Smooth muscle cell (in vitro differentiated cells): ENCODE measurements around the gene TESMIN. TPM values are rescaled to one million over a fixed set of nuclear protein-coding genes. Genes with fewer than 3 reads are reported as not detected.
A peak's percentile ranks its signal among the peaks of the same experiment; 100 is the strongest.

Source experiments
- DNase-seq: peaks from one replicate; lab custom pipeline; 2025; ENCODE audit not compliant: unreplicated experiment; lab: John Stamatoyannopoulos, UW
- H2AFZ ChIP-seq: fragments of 200-600 bp; sonication (generic); 2 replicates; pipeline ENCODE4 v1.6.0; 2016; ENCODE audit warnings: antibody characterized with exemption, low read depth, mild to moderate bottlenecking
- H3F3A ChIP-seq: fragments of 200-600 bp; sonication (generic); 2 replicates; pipeline ENCODE4 v1.6.0; 2017; ENCODE audit warnings: antibody characterized with exemption, low read depth
- H3K27ac ChIP-seq: fragments of 200-600 bp; sonication (generic); 2 replicates; pipeline ENCODE4 v1.5.1; 2016; ENCODE audit warnings: low read depth, mild to moderate bottlenecking
- H3K27me3 ChIP-seq: fragments of 200-600 bp; sonication (generic); 2 replicates; pipeline ENCODE4 v1.6.1; 2016; ENCODE audit warnings: low read depth, mild to moderate bottlenecking
- H3K36me3 ChIP-seq: fragments of 200-600 bp; sonication (generic); 2 replicates; pipeline ENCODE4 v1.5.1; 2016; ENCODE audit warnings: low read depth
- H3K4me1 ChIP-seq: fragments of 200-600 bp; sonication (generic); 2 replicates; pipeline ENCODE4 v1.5.1; 2016; ENCODE audit warnings: low read depth
- H3K4me2 ChIP-seq: fragments of 200-600 bp; sonication (generic); 2 replicates; pipeline ENCODE4 v1.6.0; 2016; ENCODE audit warnings: mild to moderate bottlenecking
- H3K4me3 ChIP-seq: fragments of 200-600 bp; sonication (generic); 2 replicates; pipeline ENCODE4 v1.5.1; 2016; ENCODE audit warnings: mild to moderate bottlenecking
- H3K79me2 ChIP-seq: fragments of 200-600 bp; sonication (generic); 2 replicates; pipeline ENCODE4 v1.6.0; 2016; ENCODE audit warnings: low read depth, mild to moderate bottlenecking
- H3K9ac ChIP-seq: fragments of 200-600 bp; sonication (generic); 2 replicates; pipeline ENCODE4 v1.6.0; 2016; ENCODE audit warnings: low read depth
- H3K9me3 ChIP-seq: fragments of 200-600 bp; sonication (generic); replicated peaks from 2 replicates; pipeline ENCODE4 v1.5.1; 2016; ENCODE audit warnings: low read depth
- H4K20me1 ChIP-seq: fragments of 200-600 bp; sonication (generic); 2 replicates; pipeline ENCODE4 v1.6.0; 2016; ENCODE audit warnings: low read depth
- CTCF ChIP-seq: fragments of 200-600 bp; sonication (generic); IDR thresholded peaks from 2 replicates; pipeline ENCODE4 v1.5.1; 2017; ENCODE audit warnings: borderline replicate concordance, mild to moderate bottlenecking, antibody characterized with exemption; ENCODE audit not compliant: insufficient read depth, poor library complexity, severe bottlenecking
- WGBS: methylation state at CpG from one replicate; pipeline ENCODE4 v1.1.7; 2016; ENCODE audit warnings: low lambda C conversion rate; 5-methylcytosine and 5-hydroxymethylcytosine counted together
- polyA plus RNA-seq: library from polyadenylated mRNA; unstranded; fragments of >200 nt; fragmentation: Nextera tagmentation; extraction: Ambion mirVana; gene quantifications from 2 replicates; pipeline ENCODE4 v1.2.1, GENCODE V29; 2016
- total RNA-seq: library from RNA; depleted of rRNA; stranded (reverse); fragments of >200 nt; gene quantifications from 2 replicates; pipeline ENCODE4 v1.2.3, GENCODE V29; 2014

TESMIN gene
- total and polyA plus RNA-seq, 2 experiments from 2014 or later, result 0.45 to 4.8 TPM

- no peaks in the 10 kb centered on the region for H3K36me3 ChIP-seq
- H3K4me2 ChIP-seq, result peak overlapping the region; percentile 85
- no peak overlapping the region for H2AFZ ChIP-seq
- no peaks in the 10 kb centered on the region for H3K4me1 ChIP-seq
- DNase-seq, result no peak
- no peak overlapping the region for H3K27ac ChIP-seq
- H3K27me3 ChIP-seq, result no peaks in the 10 kb centered on the region
- no peaks in the 10 kb centered on the region for H3K79me2 ChIP-seq
- no peaks in the 10 kb centered on the region for H3K9me3 ChIP-seq
- WGBS, result no CpG with 5 or more reads among the region's 22 CpGs
- H4K20me1 ChIP-seq, result no peaks in the 10 kb centered on the region
- no peak for TF ChIP-seq CTCF
- no peaks in the 10 kb centered on the region for H3F3A ChIP-seq
- H3K9ac ChIP-seq, result no peak overlapping the region
- H3K4me3 ChIP-seq, result peak overlapping the region; percentile 53
These were observed 355 bp downstream of the TESMIN start for GRCh38 chr11:68751004-68751325.

GRCh38 chr11:68750195-68751003 is 921 bp downstream of the TESMIN start:
- no peaks in the 10 kb centered on the region for H3K79me2 ChIP-seq
- peak overlapping the region; percentile 85 for H3K4me2 ChIP-seq
- H3K9me3 ChIP-seq, result no peaks in the 10 kb centered on the region
- no peak overlapping the region for H3K9ac ChIP-seq
- H2AFZ ChIP-seq, result peak overlapping the region; percentile 84
- peak overlapping the region; percentile 61 for H3K27ac ChIP-seq
- WGBS, result 22% methylated on average over 41 of the region's 76 CpGs
- DNase-seq, result no peak
- H3F3A ChIP-seq, result no peaks in the 10 kb centered on the region
- TF ChIP-seq CTCF, result no peak
- no peaks in the 10 kb centered on the region for H3K27me3 ChIP-seq
- no peaks in the 10 kb centered on the region for H4K20me1 ChIP-seq
- H3K36me3 ChIP-seq, result no peaks in the 10 kb centered on the region
- no peaks in the 10 kb centered on the region for H3K4me1 ChIP-seq
- peak overlapping the region; percentile 4 for H3K4me3 ChIP-seq

GRCh38 chr11:68749229-68750123 is 1.8 kb downstream of the TESMIN start:
- no peaks in the 10 kb centered on the region for H3K36me3 ChIP-seq
- no peaks in the 10 kb centered on the region for H3K9me3 ChIP-seq
- H3F3A ChIP-seq, result no peaks in the 10 kb centered on the region
- H2AFZ ChIP-seq, result peak overlapping the region; percentile 84
- no peak for DNase-seq
- peak overlapping the region; percentile 61 for H3K27ac ChIP-seq
- no peaks in the 10 kb centered on the region for H3K27me3 ChIP-seq
- 37% methylated on average over 20 of the region's 20 CpGs for WGBS
- H3K79me2 ChIP-seq, result no peaks in the 10 kb centered on the region
- TF ChIP-seq CTCF, result no peak
- peak overlapping the region; percentile 85 for H3K4me2 ChIP-seq
- no peak overlapping the region for H3K4me3 ChIP-seq
- H4K20me1 ChIP-seq, result no peaks in the 10 kb centered on the region
- no peak overlapping the region for H3K9ac ChIP-seq
- H3K4me1 ChIP-seq, result no peaks in the 10 kb centered on the region
